Erythroblast (primary cell): ENCODE data around the gene PSMB11.

Experiments
- GATA1 ChIP-seq: IDR thresholded peaks from 2 replicates; pipeline ENCODE4 v1.6.1; 2011; ENCODE audit warnings: low read depth, mild to moderate bottlenecking, control low read depth, low read length, moderate library complexity
- POLR2A ChIP-seq: IDR thresholded peaks from 2 replicates; pipeline ENCODE4 v1.6.1; 2011; ENCODE audit warnings: mild to moderate bottlenecking, low read length

DNA sequence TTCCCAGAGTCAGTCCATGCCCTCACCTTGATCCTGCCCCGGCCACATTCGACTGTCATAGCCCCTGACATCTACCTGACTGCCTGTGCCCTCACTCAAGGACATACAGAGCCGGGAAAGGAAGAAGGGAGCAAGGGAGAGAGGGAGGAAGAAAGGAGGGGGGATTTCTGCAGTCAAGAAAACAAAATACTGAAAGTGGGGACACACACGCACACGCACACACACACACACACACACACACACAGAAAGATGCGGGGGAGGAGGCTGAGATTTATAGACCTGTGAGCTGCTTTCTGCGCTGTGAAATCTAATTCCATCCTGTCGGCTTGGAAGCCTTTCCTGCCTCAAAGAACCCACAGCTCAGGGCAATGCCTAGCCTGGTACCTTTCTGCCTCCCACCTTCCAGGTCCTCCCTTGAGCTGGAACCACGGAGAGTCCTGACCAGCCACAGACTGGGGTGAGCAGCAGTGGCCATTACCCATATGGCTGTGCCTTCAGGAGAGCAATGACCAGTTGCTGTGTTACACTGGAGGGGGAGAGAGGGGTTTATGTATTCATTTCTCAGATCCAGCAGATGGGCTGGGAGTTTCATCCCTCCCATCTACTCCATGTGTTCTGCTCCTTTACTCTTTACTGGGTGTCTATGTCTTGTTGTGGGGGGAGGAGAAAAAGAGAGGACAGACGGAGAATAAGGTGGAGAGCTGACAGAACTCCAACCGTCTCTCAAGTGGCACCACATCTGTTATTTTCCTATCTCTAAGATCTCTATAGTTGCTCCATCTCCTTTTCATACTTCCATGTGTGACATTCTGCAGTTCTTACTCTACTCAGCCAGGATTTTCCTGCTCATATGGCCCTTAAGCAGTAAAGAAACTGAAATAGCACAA is 45.0 kb upstream of the PSMB11 start:
- TF ChIP-seq POLR2A, result no peak
- no peak for TF ChIP-seq GATA1
